Endothelial cell of umbilical vein (primary cell): ENCODE measurements around the gene SRP68. TPM values are rescaled to one million over a fixed set of nuclear protein-coding genes. Genes with fewer than 3 reads are reported as not detected.
A peak's percentile ranks its signal among the peaks of the same experiment; 100 is the strongest.

Source experiments
- BruUV-seq: library from RNA; stranded (reverse); fragments of 400-500 nt; replicated peaks from 2 replicates; lab custom pipeline; 2021; lab: Mats Ljungman, UMichigan
- CTCF ChIA-PET: fragments of 300-600, 350-600 bp; sonication (Branson Sonifier 250); formaldehyde crosslinking; loops from one replicate; lab custom pipeline; 2021; ENCODE audit warnings: antibody characterized with exemption, inconsistent platforms; lab: Charles Lee
- POLR2A ChIA-PET: fragments of 300-600, 350-600 bp; sonication (Branson Sonifier 250); formaldehyde crosslinking; loops from one replicate; lab custom pipeline; 2021; ENCODE audit warnings: antibody characterized with exemption, inconsistent platforms; lab: Charles Lee
- DNase-seq: peaks from one replicate; pipeline ENCODE4 v3.0.0-alpha.2; 2011; ENCODE audit warnings: low read depth, low spot score
- FAIRE-seq: peaks from 2 replicates; lab custom pipeline; 2011; peaks lifted over from hg19 to GRCh38; lab: Jason Lieb, UNC
- H2AFZ ChIP-seq: 2 replicates; pipeline ENCODE4 v1.6.0; 2012; ENCODE audit warnings: low read depth, low read length, control low read depth, inconsistent platforms
- H3K27ac ChIP-seq: 2 replicates; pipeline ENCODE4 v1.5.1; 2011; ENCODE audit warnings: low read depth, mild to moderate bottlenecking, control low read depth, low read length, moderate library complexity; ENCODE audit not compliant: insufficient read depth
- H3K27me3 ChIP-seq, 2 experiments: 2 replicates each; pipeline versions ENCODE4 v1.6.0 to v1.6.1; 2011; ENCODE audit warnings: low read length in 2 of 2, mixed read lengths in 1 of 2; ENCODE audit not compliant: control insufficient read depth in 2 of 2, insufficient read depth in 2 of 2
- H3K36me3 ChIP-seq, 2 experiments: 2 replicates in 1 of 2; 3 replicates in 1 of 2; pipeline ENCODE4 v1.5.1; 2011; ENCODE audit warnings: low read length in 2 of 2, mild to moderate bottlenecking in 1 of 2, moderate library complexity in 1 of 2; ENCODE audit not compliant: control insufficient read depth in 2 of 2, insufficient read depth in 2 of 2; ENCODE audit errors: extremely low read depth in 1 of 2
- H3K4me1 ChIP-seq: 3 replicates; pipeline ENCODE4 v1.5.1; 2011; ENCODE audit warnings: mild to moderate bottlenecking, low read length; ENCODE audit not compliant: control insufficient read depth, insufficient read depth; ENCODE audit errors: extremely low read depth
- H3K4me2 ChIP-seq: 2 replicates; pipeline ENCODE4 v1.6.1; 2011; ENCODE audit warnings: low read length, control low read depth, mixed read lengths; ENCODE audit not compliant: insufficient read depth
- H3K4me3 ChIP-seq, 3 experiments: fragments of 200-600 bp in 1 of 3; sonication (generic), shearing (Covaris generic) in 1 of 3; replicated peaks in 1 of 3; 2 replicates each; pipeline ENCODE4 v1.5.1; 2011 to 2016; ENCODE audit warnings: control low read depth in 3 of 3, low read length in 3 of 3, mild to moderate bottlenecking in 2 of 3, inconsistent platforms in 1 of 3, low read depth in 1 of 3, moderate library complexity in 1 of 3; ENCODE audit not compliant: insufficient read depth in 1 of 3
- H3K79me2 ChIP-seq: 2 replicates; pipeline ENCODE4 v1.6.0; 2012; ENCODE audit warnings: low read length, inconsistent platforms; ENCODE audit not compliant: control insufficient read depth, insufficient read depth
- H3K9ac ChIP-seq: replicated peaks from 2 replicates; pipeline ENCODE3; 2011; ENCODE audit warnings: low read length, control low read depth; ENCODE audit not compliant: insufficient read depth; ENCODE audit errors: extremely low read depth
- H3K9me1 ChIP-seq: replicated peaks from 3 replicates; pipeline ENCODE4 v1.6.0; 2011; ENCODE audit warnings: mild to moderate bottlenecking, low read length; ENCODE audit not compliant: control insufficient read depth, insufficient read depth; ENCODE audit errors: extremely low read depth
- H3K9me3 ChIP-seq: replicated peaks from 2 replicates; pipeline ENCODE4 v1.5.1; 2012; ENCODE audit warnings: low read length, inconsistent platforms; ENCODE audit not compliant: control insufficient read depth, insufficient read depth
- H4K20me1 ChIP-seq: replicated peaks from 2 replicates; pipeline ENCODE3; 2011; ENCODE audit warnings: mild to moderate bottlenecking, low read length; ENCODE audit not compliant: control insufficient read depth, insufficient read depth; ENCODE audit errors: extremely low read depth
- EZH2 ChIP-seq: IDR thresholded peaks from 2 replicates; pipeline ENCODE4 v1.6.1; 2012; ENCODE audit warnings: borderline replicate concordance, low read depth, mild to moderate bottlenecking, moderate library complexity, low read length, inconsistent platforms; ENCODE audit not compliant: severe bottlenecking
- FOS ChIP-seq: IDR thresholded peaks from 2 replicates; pipeline ENCODE4 v1.6.1; 2011; ENCODE audit warnings: mild to moderate bottlenecking, low read length, moderate library complexity, borderline replicate concordance; ENCODE audit not compliant: insufficient read depth
- GATA2 ChIP-seq: IDR thresholded peaks from 2 replicates; pipeline ENCODE4 v1.7.0; 2011; ENCODE audit warnings: low read depth, mild to moderate bottlenecking, moderate library complexity, mixed read lengths, low read length; ENCODE audit not compliant: insufficient read length, insufficient read depth
- MAX ChIP-seq: IDR thresholded peaks from 2 replicates; pipeline ENCODE4 v1.6.1; 2011; ENCODE audit not compliant: insufficient read depth, insufficient read length
- POLR2AphosphoS5 ChIP-seq: IDR thresholded peaks from 2 replicates; pipeline ENCODE4 v1.6.1; 2012; ENCODE audit warnings: low read depth, mild to moderate bottlenecking, control low read depth, low read length, moderate library complexity; ENCODE audit not compliant: insufficient read depth
- dilution Hi-C: fragments of 300-500 bp; cut with MboI; formaldehyde crosslinking; loops from one replicate; pipeline ENCODE4 v1.15.0; 2019; ENCODE audit warnings: low sequenced_read_pairs; ENCODE audit not compliant: extremely low pct_ligation_motif_present
- intact Hi-C: fragments of 100-400 bp; cut with micrococcal nuclease; formaldehyde crosslinking; loops from one replicate; pipeline ENCODE4 v1.10.0; 2022
- polyA plus RNA-seq, 4 experiments: library from polyadenylated mRNA; depleted of rRNA in 3 of 4; stranded (reverse) in 3 of 4; unstranded in 1 of 4; fragments of >200 nt; gene quantifications; 2 replicates each; pipeline versions ENCODE4 v1.2.1 to v1.2.3, GENCODE V29; 2011 to 2012; ENCODE audit warnings: missing spikeins in 1 of 4
- total RNA-seq: library from RNA; stranded (reverse); gene quantifications from 2 replicates; pipeline ENCODE4 v1.2.3, GENCODE V29; 2021
- TF ChIP-seq, protein P1 (sequence below), 2 donors: IDR thresholded peaks; 1 replicate in 1 of 2; 2 replicates in 1 of 2; pipeline ENCODE4 v1.5.1; 2011; ENCODE audit warnings: low read length in 2 of 2, mild to moderate bottlenecking in 2 of 2, moderate library complexity in 2 of 2, control low read depth in 1 of 2, inconsistent platforms in 1 of 2, low read depth in 1 of 2; ENCODE audit not compliant: insufficient read depth in 1 of 2; ENCODE audit errors: extremely low read depth in 1 of 2

The SRP68 gene
- total and polyA plus RNA-seq, 2 donors (not counting 3 experiments of a cell fraction or from before 2014, with no cell fraction given) = 64.6 to 81.7 TPM

- H3K9me3 ChIP-seq = no peaks in the 10 kb centered on the region
- ChIA-PET POLR2A (interaction anchor here (0.6 to 1.2 kb wide), 2 partner anchors 31 to 164 kb away, joined by 5 read pairs; partner anchors contain the start of gene SRP68), CTCF (interaction anchor here (1.0 to 4.2 kb wide), 9 partner anchors 10 to 295 kb away, joined by 3 to 24 read pairs (median 4); partner anchors contain the start of genes MRPL38 and PRPSAP1)
- H3K9ac ChIP-seq = peak overlapping the region; percentile 69
- H3K4me1 ChIP-seq = peaks cover 8% of the 10 kb centered on the region
- H3K4me2 ChIP-seq = peak overlapping the region; percentile 79
- peaks cover 11% of the 10 kb centered on the region for H3K79me2 ChIP-seq
- H3K9me1 ChIP-seq = no peaks in the 10 kb centered on the region
- peak overlapping the region; percentile 73 to 87 (median 78) for H3K4me3 ChIP-seq
- H4K20me1 ChIP-seq = no peaks in the 10 kb centered on the region
- H3K36me3 ChIP-seq = peaks cover 0 to 7% of the 10 kb centered on the region in 2 experiments
- dilution Hi-C loops (no loop called here), intact Hi-C loops (loop anchor here (1.0 kb wide), 2 partner anchors 12 to 31 kb away; partner anchors contain the start of gene SRP68)
- no TSS peak for BruUV-seq
- DNase-seq (no peak), FAIRE-seq (peak; percentile 28)
- TF ChIP-seq POLR2AphosphoS5 = no peak
- TF ChIP-seq GATA2 = no peak
- no peak for TF ChIP-seq FOS
- peak overlapping the region; percentile 98 for H2AFZ ChIP-seq
- H3K27ac ChIP-seq = peak overlapping the region; percentile 52
- H3K27me3 ChIP-seq = no peaks in the 10 kb centered on the region
Observed at GRCh38 chr17:76102944-76103273, 30.6 kb upstream of the SRP68 start.

GRCh38 chr17:76097716-76098295 is 25.5 kb upstream of the SRP68 start:
- no peaks in the 10 kb centered on the region for H3K9me1 ChIP-seq
- peaks cover 4 to 34% of the 10 kb centered on the region in 2 experiments for H3K36me3 ChIP-seq
- no peak overlapping the region for H3K27ac ChIP-seq
- ChIA-PET CTCF (no interaction called here), POLR2A (no interaction called here)
- no peak overlapping the region for H3K9ac ChIP-seq
- H3K9me3 ChIP-seq = no peaks in the 10 kb centered on the region
- H2AFZ ChIP-seq = no peak overlapping the region
- FAIRE-seq (no peak), DNase-seq (no peak)
- H3K4me1 ChIP-seq = peaks cover 3% of the 10 kb centered on the region
- no peak overlapping the region for H3K4me3 ChIP-seq
- no peaks in the 10 kb centered on the region for H4K20me1 ChIP-seq
- TF ChIP-seq EZH2 (no peak), FOS (no peak), MAX (no peak)
- TF ChIP-seq, protein P1, sequence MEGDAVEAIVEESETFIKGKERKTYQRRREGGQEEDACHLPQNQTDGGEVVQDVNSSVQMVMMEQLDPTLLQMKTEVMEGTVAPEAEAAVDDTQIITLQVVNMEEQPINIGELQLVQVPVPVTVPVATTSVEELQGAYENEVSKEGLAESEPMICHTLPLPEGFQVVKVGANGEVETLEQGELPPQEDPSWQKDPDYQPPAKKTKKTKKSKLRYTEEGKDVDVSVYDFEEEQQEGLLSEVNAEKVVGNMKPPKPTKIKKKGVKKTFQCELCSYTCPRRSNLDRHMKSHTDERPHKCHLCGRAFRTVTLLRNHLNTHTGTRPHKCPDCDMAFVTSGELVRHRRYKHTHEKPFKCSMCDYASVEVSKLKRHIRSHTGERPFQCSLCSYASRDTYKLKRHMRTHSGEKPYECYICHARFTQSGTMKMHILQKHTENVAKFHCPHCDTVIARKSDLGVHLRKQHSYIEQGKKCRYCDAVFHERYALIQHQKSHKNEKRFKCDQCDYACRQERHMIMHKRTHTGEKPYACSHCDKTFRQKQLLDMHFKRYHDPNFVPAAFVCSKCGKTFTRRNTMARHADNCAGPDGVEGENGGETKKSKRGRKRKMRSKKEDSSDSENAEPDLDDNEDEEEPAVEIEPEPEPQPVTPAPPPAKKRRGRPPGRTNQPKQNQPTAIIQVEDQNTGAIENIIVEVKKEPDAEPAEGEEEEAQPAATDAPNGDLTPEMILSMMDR (IDR thresholded peaks at IDR 0.05; ENCODE audit: extremely low read depth in 1 of 2, insufficient read depth in 1 of 2, low read depth in 1 of 2, low read length in 2 of 2) = no peak
- H3K4me2 ChIP-seq = no peak overlapping the region
- dilution Hi-C loops = no loop called here
- intact Hi-C loops = no loop called here
- no TSS peak for BruUV-seq
- no peaks in the 10 kb centered on the region for H3K27me3 ChIP-seq
- H3K79me2 ChIP-seq = peaks cover 6% of the 10 kb centered on the region
